ENCODE results near the gene EFCC1.

DNA sequence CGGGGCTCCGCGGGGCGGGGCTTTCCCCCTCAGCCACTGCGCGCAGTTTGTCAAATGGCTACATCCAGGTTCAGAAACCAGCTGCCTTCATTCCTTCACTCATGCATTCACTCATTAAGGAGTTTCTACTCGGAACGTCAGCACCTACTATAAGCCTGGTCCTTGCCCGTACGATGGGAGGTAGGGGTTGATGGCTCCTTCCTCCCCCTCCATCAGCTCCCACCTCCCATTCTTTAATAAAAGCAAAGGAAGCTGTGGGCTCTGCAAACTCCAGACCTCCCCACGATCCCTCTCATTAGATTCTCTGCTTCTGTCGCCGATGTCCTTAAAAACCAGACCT, 7.0 kb upstream of the EFCC1 start:
- no peak for TF ChIP-seq GATA2 (IDR thresholded peaks at IDR 0.05; ENCODE audit: low read depth, low read length)
- no peak for TF ChIP-seq GATA3 (IDR thresholded peaks at IDR 0.05; ENCODE audit: low read depth, low read length)

All from SH-SY5Y (cell line).